Nucleus accumbens (tissue), 56 donors: ENCODE data around the gene ROR2.
A peak's percentile ranks its signal among the peaks of the same experiment; 100 is the strongest.

ENCODE experiments used
- DNase-seq, 56 donors: peaks; one replicate each; lab custom pipeline; 2025; lab: John Stamatoyannopoulos, UW

Gene ROR2

GRCh38 chr9:91606255-91606995 lies 343.6 kb downstream of the ROR2 start:
- DNase-seq: no peak

DNA sequence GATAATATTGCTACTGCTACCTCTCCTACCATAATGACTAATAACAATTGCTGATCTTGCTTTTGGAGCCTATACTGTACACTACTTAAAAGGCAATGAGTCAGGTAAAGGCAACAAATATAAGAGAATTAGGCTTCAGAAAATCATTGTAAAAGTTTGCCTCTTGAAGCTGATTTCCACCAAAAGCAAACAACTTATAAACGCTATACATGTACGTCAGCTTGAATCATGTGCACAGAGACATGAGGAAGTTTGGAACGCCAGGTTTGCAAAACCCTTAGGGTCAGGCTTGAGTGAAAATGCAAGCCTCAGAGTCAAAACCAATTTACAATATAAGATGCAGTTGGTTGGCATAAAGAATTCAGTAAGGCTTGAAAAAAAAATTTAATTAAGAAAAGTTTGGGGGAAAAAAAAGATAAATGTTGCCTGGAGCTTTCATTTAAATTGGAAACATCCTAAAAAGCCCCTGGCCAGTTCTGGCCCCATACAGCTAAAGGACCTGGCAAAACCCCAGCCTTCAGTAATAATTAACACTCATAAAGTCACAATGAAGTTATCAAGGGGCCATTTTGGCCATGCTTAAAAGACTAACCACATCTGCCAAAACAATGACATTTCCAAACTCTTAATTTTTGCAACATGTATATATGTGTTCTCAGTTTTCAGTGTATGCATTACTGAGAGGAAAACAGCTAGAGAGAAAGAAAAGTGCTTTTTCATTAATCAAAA lies 345.4 kb downstream of the ROR2 start:
- no peak for DNase-seq

GRCh38 chr9:91603932-91604331 lies 346.1 kb downstream of the ROR2 start:
- DNase-seq: no peak

GRCh38 chr9:91599564-91599963 lies 350.5 kb downstream of the ROR2 start:
- DNase-seq: no peak

- DNase-seq: no peak
Measured at GRCh38 chr9:91591627-91592026, 358.4 kb downstream of the ROR2 start.

GRCh38 chr9:91589101-91589553 lies 360.9 kb downstream of the ROR2 start:
- DNase-seq: peak in 6 of 56 donors; percentile 1 to 11 (median 4)

GRCh38 chr9:91586282-91586681 lies 363.7 kb downstream of the ROR2 start:
- no peak for DNase-seq

GRCh38 chr9:91583966-91584365 lies 366.1 kb downstream of the ROR2 start:
- DNase-seq: no peak

GRCh38 chr9:91583161-91583875 lies 366.7 kb downstream of the ROR2 start:
- no peak for DNase-seq

DNA sequence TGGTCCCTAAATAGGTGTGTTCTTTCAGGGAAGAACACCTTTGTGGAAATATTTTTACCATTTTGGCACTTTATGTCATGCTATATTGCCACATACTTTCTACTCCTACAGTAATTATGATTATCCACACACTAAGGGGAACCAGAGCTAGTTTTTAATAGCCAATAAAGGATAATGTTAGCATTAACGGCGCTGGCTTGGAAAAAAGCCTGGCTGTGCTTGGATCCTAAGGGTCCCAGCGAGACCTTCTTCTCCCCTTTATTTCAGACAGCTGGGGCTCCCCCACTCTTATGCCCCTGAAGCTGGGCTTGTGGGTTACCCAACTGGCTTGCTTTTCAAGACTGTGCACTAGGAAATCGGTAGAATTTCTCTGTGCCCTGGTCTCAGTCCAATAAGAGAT lies 367.8 kb downstream of the ROR2 start:
- no peak for DNase-seq

- no peak for DNase-seq
Measured at GRCh38 chr9:91580136-91580535, 369.9 kb downstream of the ROR2 start.

DNA sequence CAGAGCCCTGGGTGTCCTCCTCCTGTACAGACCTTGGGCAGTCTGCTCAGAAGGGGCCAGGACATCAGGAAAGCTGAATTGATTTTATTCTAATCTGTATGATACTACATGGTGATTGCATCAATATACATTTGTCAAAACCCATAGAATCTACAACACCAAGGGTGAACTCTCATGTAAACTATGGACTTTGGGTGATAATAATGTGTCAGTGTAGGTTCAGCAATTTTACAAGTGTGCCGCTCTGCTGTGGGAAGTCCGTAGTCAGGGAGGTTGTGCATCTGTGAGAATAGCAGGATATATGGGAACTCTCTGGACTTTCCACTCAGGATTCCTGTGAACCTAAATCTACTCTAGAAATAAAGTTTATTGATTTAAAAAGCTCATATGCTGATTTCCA lies 371.1 kb downstream of the ROR2 start:
- no peak for DNase-seq

DNA sequence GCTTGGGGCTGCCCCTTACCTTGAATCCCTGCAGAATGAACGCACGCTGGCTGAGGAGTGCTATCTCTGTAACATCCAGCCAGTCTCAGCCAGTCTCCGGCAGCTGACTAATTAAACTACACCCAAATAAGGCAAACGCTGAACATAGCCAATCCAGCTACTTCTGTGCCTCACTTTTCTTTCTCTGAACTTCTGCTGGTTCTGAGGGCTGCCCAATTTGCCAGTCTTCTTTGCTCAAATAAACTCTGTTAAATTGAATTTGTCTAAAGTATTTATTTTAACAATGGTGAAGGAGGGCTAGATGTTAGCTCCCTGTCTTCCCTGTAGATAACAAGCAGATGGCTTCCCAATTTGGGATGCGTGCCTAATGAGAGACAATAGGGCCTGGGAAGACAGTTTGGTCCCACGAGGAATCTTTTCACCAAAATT lies 372.4 kb downstream of the ROR2 start:
- no peak for DNase-seq

DNA sequence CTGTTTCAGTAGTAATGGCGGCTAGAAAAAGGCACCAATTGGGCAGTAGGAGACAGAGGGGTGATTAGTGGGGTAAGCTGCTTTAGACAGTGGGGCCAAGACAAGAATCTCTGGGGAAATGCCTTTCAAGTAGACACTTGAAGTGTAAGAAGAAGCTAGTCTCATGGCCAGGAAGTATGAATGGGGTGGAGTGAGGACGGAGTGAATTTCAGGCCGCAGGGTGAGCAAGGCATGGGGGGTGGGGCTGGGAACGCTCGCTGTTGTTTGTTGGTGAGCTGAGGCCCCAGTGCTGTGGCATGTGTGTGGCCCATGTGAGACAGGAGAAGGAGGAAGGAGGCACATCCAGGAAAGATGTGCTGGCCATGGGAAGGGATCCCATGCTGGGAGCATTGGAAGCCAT lies 377.2 kb downstream of the ROR2 start:
- no peak for DNase-seq

GRCh38 chr9:91572044-91572443 lies 378.0 kb downstream of the ROR2 start:
- DNase-seq: no peak

GRCh38 chr9:91571036-91571435 lies 379.0 kb downstream of the ROR2 start:
- DNase-seq: no peak

DNA sequence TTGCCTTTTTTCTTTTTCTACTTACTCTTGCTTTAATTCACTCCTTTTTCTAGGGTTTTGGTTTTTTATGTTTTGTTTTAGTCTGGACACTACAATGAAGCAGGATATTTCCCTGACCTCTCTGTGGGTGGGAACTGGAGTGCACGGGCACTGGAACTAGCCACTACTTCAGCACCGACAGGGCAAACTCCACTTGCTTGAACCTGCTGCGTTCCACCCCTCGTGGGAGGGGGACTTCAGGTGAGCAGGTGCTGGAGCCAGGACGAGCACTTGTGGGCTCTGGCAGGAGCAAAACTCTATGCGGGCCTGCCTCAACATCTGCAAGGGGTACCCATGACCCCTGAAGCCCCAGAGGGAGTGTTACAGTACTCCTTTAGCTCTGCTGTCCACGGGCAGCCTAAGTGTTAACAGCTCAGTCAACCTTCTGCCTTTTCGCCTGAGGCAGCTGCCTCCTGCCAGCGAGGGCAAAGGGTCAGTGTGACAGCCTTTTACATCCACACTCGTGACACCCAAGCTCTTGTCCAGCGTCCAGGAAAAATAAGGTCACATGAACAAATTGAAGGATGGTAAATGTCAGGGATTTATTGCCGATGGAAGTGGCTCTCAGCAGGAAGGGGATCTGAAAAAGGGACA lies 382.3 kb downstream of the ROR2 start:
- no peak for DNase-seq

GRCh38 chr9:91564081-91564670 lies 385.9 kb downstream of the ROR2 start:
- no peak for DNase-seq

DNA sequence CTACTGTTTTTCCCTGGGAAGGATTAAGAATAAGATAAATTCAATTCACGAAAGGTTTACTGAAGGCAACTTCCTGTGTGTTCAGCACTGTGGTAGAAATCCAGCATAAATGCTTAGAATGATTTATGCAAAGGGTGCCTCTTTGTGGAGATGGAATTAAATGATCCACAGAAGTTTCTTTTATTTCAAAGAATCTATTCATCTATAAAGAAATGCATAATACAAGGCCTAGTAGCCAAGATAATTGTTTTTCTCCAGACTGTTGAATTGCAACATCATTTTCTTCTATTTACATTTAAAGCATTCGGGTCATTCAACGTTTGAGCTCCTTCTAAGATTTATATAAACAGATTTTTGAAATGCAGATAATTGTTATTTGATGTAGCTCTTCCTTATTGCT lies 387.6 kb downstream of the ROR2 start:
- DNase-seq: no peak

DNA sequence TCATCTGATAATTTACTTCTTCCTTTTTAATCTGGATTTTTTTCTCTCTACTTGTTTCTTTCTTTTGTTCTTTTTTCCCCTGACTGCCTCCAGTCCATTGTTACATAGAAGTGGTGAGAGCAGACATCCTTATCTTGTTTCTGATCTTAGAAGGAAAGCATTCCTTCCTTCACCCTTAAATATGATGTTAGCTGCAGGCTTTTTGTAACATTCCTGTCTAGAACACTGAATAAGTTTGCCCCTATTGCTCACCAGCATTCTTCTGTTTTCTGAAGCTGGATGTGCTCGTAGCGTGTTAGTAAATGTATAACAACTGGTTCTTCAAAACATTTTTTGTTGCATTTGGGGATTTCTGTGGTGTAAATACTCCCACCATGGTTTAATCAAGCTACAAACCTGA lies 389.7 kb downstream of the ROR2 start:
- DNase-seq: no peak

DNA sequence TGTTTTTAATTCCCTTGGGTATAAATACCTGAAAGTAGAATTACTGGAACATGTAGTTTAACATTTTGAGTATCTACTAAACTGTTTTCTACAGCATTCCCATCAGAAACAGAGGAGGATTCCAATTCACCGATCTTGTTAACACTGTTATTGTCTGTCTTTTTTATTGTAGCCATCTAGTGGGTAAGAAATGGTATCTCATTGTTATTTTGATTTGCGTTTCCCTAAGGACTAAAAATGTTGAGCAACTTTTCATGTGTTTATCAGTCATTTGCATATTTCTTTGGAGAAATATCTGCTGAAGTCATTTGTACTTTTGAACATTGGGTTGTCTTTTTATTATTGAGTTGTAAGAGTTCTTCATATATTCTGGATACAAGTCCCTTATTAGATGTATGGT lies 391.1 kb downstream of the ROR2 start:
- DNase-seq: no peak
